NCI-H1436 (cell line): ENCODE data around the gene S100G.
"Not testable (repeated sequence)": the region's sequence is repeated elsewhere in the genome, so short reads cannot be mapped to it uniquely, and the experiment has no call there.

Experiments
- DNase-seq: peaks from one replicate; lab custom pipeline; 2025; lab: John Stamatoyannopoulos, UW

Gene S100G, protein sequence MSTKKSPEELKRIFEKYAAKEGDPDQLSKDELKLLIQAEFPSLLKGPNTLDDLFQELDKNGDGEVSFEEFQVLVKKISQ

GRCh38 chrX:16649858-16650257 is at the start of gene S100G:
Gene S100G, plus strand, starts transcription at chrX:16650158. Its CDS starts 849 bp downstream, at chrX:16651007.
- DNase-seq = no peak

DNA sequence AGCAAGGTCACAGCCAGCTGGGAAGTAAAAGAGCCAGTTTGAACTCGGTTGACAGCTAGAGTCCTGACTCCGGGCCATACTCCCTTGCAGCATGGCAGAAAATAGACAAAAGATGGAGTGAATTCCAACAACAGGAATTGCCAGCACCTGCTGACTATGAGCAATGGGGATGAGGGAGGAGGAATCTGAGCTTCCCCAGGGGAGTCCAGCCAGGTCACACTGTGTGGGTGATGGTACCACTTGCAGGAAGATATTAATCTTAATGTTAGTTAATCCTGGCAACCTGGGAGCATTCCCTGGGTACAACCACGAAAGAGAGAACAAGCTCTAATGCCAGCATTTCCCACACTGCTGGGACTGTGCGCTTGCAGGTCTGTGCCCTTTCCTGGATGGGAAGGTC is 48.1 kb upstream of the S100G start:
- DNase-seq = no peak

DNA sequence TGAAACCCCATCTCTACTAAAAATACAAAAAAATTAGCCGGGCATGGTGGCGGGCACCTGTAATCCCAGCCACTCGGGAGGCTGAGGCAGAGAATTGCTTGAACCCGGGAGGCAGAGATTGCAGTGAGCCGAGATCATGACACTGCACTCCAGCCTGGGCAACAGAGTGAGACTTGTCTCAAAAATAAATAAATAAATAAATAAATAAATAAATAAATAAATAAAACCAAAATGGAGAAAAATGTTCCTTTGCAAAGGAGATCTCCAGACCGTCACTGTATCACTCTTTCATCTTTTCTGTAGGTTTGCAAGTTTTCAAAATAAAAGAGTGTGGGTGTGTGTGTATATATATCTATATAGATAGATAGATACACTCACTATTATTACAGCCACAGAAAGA is 46.7 kb upstream of the S100G start:
- DNase-seq = not testable (repeated sequence)

GRCh38 chrX:16603822-16604221 is 46.1 kb upstream of the S100G start:
- DNase-seq = no peak

GRCh38 chrX:16604337-16604736 is 45.6 kb upstream of the S100G start:
- DNase-seq = no peak

DNA sequence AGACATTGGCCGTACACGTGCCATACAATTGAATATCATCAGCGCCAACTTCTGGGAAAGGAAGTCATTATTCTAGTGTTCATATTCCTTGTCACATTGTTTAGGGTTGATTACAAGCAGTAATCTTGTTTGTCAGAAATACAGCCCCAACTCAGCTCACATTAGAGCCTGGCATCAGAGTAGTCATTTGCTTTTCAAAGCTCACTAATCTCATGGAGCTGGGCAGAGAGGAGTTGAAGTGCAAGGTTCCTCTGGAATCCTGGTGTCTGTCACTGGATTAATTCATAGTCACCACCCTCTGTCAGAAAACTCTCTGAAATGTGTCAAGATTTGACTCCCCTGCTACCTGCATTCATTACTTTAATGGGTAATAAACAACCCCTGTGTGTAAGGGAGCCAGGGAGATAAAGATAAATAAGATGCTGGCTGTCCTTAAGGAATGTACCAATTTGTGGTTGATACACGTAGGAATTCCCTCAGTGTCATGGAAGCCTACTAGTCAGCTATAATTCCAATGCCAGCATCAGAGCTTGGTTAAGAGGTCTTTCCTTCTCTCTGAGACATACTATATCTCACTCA is 43.7 kb upstream of the S100G start:
- DNase-seq = no peak

DNA sequence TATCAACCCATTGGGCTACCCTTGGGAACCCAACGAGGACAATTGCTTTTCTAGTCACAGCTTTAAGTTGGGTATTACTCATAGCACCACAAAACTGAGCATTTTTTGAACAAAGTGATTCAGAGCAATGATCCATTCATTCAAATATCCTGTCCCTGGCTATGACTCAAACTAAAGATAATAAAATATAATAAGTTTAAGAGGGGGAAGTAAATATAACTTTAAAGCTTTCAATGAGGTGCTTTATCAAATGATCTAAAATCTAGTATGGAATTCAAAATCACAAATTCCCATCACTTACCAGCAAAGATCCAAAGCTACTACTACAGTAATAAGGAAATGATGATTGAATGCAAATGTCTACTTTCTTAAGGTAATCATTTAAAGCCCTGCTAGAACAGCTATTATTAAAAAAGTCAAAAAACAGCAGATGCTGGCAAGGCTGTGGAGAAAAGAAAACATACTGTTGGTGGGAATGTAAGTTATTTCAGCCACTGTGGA is 39.8 kb upstream of the S100G start:
- no peak for DNase-seq

- not testable (repeated sequence) for DNase-seq
Observed at GRCh38 chrX:16610654-16611053, 39.3 kb upstream of the S100G start.

GRCh38 chrX:16612257-16612897 is 37.6 kb upstream of the S100G start:
- DNase-seq = no peak

DNA sequence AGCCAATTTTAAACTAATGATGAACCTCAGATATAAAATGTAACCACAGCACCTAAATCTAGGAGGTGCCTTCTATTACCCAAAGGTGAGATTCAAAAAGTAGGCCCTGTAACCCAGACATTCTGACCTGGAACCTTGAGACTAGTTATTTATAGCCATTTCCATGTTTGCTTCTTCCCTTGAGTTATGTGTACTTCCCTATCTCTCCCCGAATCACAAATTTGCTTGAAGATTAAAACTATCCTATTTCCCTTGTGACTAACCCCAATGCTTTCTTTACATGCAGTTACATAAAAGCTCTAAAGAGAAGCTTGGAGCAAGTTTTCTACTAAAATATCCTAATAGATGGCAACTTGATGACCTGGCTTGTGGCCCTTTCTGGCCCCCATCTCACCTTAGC is 32.6 kb upstream of the S100G start:
- no peak for DNase-seq

DNA sequence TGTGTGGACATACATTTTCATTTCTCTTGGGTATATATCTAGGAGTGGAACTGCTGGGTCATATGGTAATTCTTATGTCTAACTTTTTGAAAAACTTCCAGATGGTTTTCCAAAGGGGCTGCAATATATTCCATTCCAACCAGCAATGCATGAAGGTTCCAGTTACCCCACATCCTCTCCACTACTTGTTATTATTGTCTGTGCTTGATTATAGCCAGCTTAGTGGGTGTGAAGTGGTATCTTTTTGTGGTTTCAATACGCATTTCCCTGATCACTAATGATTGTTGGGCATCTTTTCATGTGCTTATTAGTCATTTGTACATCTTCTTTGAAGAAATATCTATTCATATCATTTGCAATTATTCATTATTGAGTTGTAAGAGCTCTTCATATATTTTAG is 31.5 kb upstream of the S100G start:
- no peak for DNase-seq

DNA sequence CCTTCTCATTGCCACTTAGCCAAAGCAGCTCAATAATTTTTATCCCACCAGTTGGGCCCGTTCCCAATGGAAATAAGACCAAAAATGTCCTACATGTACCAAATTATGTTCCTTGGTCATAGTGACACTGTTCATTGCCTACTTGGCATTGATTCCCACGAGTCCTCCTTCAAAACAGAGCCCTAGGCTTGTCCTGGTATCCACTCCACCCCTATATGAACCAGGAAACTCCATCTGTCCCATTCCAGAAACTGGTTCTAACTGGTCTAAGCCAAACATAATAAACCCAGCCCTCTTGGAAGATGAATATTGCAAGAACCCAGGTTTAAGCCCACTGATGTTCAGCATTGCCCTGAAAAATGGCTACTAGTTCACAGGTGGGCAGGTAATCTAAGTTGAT is 30.9 kb upstream of the S100G start:
- DNase-seq = no peak

DNA sequence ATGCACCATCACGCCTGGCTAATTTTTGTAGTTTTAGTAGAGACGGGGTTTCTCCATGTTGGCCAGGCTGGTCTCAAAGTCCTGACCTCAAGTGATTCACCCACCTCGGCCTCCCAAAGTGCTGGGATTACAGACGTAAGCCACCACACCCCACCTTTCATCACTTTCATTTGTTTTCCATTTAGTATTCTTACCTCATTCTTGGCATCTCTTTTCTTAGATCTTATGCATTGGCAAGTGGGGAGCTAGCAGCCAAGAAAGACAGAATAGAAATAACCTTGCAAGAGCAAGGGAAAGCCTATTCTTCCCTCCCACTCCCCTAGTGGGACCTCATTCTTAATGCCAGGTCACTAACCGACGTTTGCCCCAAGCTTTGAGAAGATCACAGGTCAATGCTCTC is 21.4 kb upstream of the S100G start:
- not testable (repeated sequence) for DNase-seq

- DNase-seq = no peak
Observed at GRCh38 chrX:16628946-16629595, 20.9 kb upstream of the S100G start.

- no peak for DNase-seq
Observed at GRCh38 chrX:16629909-16630308, 20.0 kb upstream of the S100G start.

DNA sequence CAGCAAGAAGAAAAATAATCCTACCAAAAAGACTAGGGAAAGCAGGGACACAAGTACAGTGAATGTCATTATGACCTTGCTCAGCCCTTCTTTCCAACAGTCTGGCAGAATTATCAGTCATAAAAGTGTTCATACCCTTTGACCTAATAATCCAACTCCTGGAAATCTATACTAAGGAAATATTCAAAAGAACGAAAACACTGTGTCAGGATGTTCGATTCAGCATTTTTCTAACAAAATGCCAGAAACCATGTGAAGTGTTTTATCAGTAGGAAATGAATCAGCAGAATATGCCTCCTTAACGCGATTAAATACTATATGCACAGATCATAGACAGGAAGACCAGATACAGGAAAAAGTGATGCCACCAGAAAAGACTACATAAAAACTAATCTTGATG is 16.2 kb upstream of the S100G start:
- DNase-seq = no peak

DNA sequence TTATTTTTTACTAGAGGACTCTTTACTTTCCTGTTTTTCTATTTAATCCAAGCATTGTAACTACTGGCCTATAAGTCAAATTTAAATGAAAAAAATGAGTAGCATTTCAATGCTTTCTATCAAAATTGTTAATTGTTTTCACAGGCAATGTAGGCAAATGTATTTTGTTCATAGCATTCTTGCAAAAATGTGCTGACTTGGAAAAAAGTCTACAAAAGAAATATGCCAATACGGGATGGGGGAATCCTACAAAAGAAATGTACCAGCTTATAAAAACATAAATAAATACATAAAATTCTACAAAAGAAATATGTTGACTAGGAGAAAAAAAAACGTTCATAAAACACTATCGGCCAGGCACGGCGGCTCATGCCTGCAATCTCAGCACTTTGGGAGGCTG is 14.9 kb upstream of the S100G start:
- DNase-seq = no peak

DNA sequence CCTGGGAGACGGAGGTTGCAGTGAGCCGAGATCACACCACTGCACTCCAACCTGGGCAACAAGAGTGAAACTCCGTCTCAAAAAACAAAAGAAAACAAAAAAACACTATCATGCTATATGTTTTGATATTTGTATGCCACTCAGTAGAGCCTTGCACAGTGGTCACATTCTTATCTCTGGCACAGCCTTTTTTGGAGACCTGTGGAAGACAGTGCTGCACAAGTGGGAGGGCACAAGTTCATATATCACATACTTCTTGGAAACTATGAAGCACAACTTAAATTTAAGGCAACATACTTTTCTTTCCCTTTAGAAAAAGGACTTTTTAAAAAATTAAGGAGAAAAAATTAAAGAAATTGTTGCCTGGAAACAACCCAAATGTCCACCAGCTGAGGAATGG is 14.4 kb upstream of the S100G start:
- DNase-seq = no peak

GRCh38 chrX:16638533-16638932 is 11.4 kb upstream of the S100G start:
- DNase-seq = no peak

DNA sequence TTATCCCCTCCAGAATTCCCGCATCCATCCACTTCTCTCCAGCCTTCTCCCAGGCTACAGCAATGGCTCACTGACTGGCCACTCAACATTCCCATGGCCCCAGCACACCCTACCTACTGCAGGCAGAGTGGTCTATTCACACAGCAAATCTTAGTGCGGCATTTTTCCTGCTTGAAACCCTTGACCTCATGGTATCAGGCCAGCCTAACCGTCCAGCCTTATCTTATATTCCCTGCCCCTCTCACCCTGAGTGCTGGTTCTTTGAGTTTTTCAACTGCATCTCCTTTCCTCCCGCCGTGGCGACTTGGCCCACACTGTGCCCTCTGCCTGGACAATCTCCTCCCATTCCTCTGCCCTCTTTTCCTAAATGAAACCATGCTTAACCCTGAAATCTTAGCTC is 10.0 kb upstream of the S100G start:
- no peak for DNase-seq

DNA sequence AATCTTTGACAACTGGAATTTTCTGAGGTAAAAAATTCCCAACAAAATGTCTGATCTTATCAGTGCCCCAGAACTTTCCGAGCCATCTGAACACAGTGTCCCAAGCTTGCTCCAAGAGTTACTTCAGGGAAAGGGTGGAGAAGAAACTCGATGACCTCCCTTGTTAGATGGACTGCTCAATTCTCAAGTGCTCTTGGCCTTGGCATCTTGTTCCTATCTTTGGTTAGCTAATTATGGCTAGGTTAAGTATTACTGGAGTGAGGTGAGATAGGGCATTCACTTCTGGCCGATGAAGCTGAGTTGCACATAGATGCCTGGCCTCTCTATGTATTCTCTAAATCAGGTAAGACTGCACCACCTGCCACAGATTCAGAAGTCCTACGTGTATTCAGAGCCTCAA is 9.1 kb upstream of the S100G start:
- no peak for DNase-seq

- DNase-seq = no peak
Observed at GRCh38 chrX:16643176-16643575, 6.8 kb upstream of the S100G start.

DNA sequence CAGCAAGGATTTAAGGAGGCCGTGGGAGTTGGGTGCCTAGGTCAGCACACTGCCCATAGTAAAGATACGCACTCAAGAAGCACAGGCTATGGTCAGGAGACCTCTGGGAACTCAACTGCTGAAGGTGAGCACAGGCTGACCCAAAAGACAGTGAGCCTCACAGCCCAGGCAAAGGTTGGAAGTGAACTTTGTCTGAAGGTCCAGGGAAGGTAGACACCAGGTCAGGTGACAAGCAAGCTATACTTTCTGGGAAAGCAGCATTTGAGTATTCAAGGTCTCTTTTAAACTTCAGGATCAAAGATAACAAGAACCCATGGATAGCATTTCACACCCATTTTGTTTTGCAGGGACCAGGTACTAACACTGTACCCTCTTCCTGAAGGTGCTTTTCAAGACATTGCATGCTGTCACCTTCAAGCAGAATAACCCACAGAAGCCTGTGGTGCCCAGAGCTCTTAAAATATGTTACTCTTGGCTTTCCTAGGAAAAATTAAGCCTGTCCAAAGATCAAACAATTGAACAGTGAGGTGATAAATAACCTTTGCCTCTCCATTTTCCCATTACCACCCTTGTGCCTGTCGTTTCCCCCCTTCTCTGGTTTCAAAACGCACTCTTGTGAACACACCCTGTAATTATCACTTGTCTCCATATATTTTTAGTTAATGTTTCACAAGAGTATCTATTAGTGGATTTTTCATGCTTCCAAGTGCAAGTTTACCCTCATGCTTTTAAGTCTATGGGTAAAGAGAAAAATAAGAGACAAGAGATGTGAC is 3.4 kb upstream of the S100G start:
- no peak for DNase-seq
